ENCODE results near the gene PRAME.
A peak's percentile ranks its signal among the peaks of the same experiment; 100 is the strongest.
"Not testable (repeated sequence)": the region's sequence is repeated elsewhere in the genome, so short reads cannot be mapped to it uniquely, and the experiment has no call there.

Gene PRAME

DNA sequence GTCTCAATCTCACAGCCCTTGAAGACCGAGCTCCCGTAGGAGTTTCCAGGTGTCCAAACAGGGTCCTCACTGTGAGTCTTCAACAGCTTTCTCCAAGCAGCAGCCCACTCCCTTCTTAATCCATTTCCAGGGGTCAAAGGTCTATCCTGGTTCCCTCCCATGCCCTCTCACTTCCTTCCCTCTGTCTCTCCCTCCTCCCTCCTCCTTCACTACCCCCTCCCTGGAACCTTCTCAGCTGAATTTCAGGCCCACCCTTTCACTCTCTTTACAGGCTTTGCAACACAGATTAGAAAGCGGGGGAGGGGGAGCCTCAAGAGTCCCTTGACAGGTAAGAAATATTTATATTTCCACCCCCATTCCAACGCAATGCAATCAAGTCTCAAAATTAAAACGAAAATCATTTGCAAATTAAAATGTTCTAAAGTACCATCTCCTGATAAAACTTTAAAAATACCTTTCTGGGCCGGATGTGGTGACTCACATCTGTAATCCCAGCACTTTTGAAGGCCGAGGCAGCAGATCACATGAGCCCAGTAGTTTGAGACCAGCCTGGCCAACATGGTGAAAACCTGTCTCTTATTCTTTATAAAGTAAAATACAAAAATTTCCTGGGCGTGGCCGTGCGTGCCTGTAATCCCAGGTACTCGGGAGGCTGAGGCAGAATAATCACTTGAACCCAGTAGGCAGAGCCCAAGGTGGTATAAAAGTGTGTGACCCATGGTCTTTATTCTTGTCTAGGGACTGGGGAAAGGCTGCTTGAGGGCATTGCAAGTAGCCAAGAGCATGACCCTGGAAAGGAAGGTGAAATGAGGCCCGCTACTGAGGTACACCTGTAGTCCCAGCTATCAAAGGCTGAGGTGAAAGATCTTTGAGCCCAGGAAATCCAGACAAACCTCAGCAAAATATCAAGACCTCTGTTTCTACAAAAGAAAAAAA, 38.1 kb downstream of the PRAME start:
- no peak for DNase-seq

DNA sequence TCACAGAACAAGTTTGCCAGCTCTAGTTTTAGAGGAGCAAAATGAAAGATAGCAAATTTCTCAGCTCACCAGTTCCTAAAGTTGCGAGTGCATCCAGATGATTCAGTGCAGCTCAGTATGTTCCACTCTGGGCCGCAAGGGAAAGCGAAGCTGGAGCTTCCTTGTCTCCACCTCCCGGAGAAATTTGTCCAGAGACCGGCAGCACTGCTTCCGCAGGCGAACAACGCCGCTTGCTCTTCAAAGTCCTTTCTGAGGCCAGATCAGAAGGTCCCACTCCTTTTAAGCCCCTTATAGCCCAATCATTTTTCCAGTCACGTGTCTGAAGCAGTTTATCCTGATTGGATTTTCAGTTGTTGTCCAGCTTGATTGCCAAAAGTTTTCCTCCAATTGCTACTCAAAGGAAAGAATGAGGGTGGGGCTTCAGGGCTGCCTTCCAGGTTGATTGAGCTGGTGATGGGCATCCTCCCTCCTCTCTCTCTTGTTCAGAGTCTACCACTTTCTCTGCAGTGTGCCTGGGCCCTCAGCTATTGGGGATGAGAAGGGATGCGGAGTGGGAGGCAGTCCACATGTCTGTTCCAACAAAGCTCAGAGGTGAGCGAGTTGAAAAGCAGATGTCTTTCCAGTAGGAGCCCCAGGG, 38.9 kb downstream of the PRAME start, which contains the start of gene ZNF280A:
Gene ZNF280A (minus strand): TSS at position 251 of the 637 bp plus-strand sequence. CDS start 4,640 bp downstream, outside the sequence.
- DNase-seq, result no peak

DNA sequence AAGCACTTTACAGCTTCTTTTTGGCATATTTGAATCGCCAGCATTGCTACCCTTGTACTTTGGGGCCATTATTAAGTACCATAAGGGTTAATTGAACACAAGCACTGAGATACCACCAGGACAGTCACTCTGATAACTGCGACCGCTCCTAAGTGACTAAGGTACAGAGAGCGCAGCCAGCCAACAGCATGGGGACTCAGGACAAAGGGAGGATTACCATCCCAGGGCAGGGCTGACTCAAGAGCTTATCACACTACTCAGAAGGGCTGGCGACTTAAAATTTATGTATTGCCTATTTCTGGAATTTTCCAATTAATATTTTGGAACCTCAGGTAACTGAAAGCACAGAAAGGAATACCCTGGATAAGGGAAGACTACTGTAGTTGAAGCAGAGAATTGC, 39.5 kb downstream of the PRAME start:
- DNase-seq, result no peak

DNA sequence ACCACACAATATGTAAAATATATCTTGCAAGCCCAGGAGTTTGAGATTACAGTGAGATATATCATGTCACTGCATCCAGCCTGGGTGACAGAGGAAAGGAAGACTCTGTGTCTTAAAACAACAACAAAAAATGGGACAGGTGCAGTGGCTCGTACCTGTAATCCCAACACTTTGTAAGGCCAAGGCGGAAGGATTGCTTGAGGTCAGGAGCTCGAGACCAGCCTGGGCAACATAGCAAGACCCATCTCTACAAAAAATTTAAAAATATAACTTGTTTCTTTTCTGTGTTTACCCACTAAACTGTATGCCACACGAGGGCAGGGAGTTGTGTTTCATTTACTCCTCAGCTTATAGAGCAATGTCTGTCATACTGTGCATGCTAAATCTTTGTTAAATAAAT, 42.1 kb downstream of the PRAME start:
- no peak for DNase-seq

DNA sequence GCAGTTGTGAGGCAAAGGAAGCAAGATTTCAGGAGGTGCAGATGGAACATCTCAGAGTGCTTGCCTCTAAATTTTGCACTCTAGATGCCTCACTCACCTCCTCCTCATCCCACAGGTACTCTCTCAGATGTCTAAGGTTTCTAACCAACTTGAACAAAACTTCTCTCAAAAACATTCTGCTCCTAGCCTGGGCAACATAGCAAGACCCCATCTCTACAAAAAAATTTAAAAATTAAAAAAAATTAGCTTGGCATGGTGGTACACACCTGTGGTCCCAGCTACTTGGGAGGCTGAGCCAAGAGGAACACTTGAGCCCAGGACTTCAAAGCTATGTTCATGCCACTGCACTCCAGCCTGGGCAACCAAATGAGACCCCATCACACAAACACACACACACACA, 43.2 kb downstream of the PRAME start:
- DNase-seq, result no peak

DNA sequence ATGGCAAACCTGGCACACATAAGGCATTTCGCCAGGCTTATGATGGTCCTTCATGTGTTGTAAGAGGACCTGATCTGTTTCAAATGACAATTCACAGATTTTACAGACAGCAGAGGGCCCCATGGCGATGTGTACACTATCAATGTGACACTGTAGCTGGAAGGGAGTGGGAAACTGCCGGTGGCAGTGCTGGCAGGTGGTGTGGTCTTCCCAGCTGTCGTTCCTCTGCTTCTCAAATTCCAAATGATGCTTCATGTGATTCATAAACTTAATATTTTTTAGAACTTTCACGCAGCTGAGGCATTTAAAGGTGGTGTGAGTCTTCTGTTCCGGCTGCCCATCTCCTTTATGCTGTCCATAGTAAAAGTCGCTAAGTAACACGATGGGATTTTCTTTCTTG, 44.6 kb downstream of the PRAME start:
- DNase-seq, result not testable (repeated sequence)

DNA sequence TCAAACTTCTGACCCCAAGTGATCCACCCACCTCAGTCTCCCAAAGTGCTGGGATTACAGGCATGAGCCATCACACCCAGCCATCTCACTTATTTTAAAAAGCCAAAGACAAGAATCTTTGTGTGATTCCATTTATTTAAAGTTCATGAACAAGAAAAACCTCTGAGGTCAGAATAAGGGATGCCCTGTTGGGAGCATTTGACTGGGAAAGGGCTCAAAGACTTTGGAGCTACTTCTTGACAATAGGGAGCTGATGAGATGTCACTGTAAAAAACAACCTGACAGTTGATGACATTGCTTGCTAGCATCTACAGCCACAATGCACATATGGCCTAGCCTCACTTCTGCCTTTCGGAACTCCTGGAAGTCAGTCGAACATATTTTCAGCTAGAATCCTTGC, 45.4 kb downstream of the PRAME start:
- DNase-seq, result no peak

DNA sequence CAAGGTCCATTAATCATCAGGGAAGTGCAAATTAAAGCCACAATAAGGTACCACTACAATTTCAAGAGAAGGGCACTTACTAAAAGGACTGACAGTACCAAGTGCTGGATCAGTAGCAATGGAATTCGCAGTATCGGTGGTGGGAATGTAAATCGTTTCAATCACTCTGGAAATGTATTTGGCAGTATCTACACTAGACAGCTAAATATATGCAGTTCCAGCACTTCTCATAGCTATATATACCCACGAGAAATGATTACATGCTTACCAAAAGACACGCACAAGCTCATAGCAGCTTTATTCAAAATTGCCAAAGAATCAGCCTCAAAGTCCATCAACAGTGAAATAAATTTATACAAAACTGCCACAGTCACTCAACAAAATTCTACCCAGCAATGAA, 46.1 kb downstream of the PRAME start:
- DNase-seq, result no peak

DNA sequence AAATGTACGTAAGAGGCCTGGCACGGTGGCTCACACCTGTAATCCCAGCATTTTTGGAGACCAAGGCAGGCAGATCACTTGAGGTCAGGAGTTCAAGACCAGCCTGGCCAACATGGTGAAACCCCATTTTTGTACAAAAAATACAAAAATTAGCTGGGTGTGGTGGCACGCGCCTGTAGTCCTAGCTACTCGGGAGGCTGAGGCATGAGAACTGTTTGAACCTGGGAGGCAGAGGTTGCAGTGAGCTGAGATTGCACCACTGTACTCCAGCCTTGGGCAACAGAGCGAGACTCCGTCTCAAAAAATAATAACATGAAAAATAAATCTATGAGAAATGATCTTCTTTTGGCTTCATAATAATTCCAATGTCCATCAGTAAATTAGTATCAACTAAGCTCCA, 48.2 kb downstream of the PRAME start:
- not testable (repeated sequence) for DNase-seq

DNA sequence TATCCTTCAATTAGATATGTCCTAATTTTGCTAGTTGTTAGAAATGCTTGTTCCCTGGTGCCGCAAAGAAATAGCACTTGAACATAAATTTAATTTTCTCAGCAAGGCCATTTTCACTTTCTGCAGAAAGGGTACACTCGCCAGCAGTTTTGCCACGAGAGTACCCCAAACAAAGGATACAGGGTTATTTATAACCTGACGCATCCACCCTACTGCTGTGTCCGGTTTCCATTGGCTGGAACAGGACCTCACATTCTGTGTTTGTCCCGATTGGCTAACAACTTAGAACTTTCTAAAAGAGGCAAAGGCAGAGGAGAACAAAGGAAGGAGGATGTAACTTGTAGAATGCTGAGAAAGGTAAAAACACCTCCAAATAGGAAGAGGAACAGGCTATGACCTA, 49.2 kb downstream of the PRAME start:
- not testable (repeated sequence) for DNase-seq

DNA sequence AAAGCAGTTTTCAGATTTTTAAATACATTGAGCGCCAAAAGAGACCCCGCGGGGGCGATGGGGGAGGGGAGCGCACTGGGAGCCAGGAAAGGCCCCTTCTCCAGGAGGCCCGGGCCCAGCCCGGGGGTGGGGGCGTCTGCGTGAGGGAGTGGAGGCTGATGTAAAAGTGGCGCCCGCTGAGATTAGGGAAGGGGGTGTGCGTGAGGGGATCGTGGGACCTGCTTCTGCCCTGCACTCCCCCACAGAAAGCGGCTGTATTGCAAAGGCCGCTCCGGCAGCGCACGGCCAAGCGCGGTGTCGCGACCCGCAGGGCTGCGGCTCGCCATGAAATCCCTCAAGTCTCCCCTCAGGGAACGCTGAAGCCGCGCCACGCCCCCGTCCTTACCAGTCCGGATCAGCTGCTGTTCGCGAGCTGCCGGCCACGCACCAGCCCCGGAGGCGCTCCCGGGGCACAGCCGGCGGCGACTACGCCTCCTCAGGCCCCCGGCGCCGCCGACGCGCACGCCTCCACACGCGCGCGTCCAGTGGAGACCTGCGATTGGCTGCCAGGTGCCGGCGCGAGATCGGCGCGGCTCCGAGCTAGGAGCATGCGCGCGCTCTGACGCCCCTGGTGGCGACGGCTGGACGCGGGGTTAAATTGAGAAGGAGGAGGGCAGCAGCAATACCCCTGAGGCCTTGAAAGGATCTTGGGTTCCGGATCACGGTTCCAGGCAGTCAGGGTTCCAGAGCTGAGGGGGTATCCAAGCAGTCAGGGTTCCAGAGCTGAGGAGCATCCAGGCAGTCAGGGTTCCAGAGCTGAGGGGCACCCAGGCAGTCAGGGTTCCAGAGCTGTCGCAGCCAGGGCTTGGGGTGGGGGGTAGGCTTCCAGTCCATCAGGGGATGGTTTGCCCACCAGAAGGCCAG, 50.5 kb downstream of the PRAME start, which contains the start of gene ZNF280B:
Gene ZNF280B (minus strand): TSS at position 469 of the 903 bp plus-strand sequence. CDS start 19,344 bp downstream, outside the sequence.
- DNase-seq, result peak; percentile 91

DNA sequence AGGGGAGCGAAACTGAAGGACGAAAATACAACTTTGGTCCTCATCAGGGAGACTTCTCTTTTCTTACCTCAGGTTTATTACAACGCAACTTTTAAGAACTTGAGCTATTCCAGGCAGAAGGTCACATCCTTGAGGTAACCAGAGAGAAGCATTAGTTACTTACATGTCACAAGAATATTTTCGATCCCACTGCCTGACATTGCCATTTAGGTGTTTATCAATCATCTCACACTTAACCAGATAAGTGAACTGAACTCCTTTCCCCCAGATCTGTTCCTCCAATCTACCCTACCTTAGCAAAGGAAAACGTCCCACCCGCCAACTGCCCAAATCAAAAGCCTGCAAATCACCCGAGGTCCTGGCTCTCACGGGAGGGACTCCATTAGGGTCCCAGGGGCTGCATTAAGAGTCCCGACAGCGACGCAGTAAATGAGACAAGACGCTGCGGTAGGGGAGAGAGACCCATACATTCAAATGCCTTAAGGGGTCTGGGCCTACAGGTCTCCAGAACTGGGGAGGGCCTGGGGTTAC, 51.3 kb downstream of the PRAME start:
- DNase-seq, result no peak

DNA sequence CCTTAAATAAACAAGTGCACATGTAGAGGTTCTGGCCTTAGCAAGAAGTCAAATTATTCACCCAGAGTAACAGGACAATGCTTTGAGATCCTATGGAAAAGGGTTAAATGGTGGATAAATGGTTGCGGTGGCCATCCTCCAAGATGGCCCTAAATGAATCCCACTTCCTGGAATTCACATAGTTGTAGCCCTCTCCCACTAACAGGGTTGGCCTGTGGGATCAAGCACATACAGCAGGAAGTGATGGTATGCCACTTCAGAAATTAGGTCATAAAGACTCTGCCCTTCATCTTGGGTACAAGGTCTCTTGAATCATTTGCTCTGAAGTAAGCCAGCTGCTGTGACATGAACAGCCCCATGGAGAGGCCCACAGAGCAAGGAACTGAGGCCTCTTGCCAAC, 52.3 kb downstream of the PRAME start:
- no peak for DNase-seq

DNA sequence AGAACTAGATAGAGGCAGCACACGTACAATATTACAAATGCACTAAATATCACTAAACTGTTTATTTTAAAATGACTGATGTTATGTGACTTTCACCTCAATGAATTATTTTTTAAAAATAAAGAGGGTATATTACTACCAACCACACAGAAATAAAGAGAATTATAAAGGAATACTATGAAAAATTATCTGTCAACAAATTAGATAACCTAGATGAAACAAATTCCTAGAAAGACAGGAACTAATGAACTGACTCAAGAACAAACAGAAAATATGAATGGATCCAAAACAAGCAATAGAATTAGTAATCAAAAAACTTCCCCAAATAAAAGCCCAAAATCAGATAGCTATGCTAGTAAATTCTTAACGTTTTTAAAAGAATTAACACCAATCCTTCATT, 60.8 kb downstream of the PRAME start:
- DNase-seq, result no peak

Data from stimulated activated CD8-positive, alpha-beta memory T cell treated with anti-CD3 and anti-CD28 coated beads, Interleukin-4, amount 100 ng/mL, for 48 hours (primary cell).